ENCODE results near the gene KANSL1L.

KANSL1L gene

GRCh38 chr2:210027608-210028007, 143.6 kb downstream of the KANSL1L start:
- H3K36me3 Mint-ChIP-seq (ENCODE audit: low read depth): peaks cover 43% of the 10 kb centered on the region
- no peak overlapping the region for H3K4me3 Mint-ChIP-seq
- H3K27me3 Mint-ChIP-seq (ENCODE audit: low read depth, poor library complexity): no peaks in the 10 kb centered on the region
- no peaks in the 10 kb centered on the region for H3K4me1 Mint-ChIP-seq
- H3K9me3 Mint-ChIP-seq: no peaks in the 10 kb centered on the region
- no peak overlapping the region for H3K27ac Mint-ChIP-seq
- no peak for DNase-seq
- no peak for TF ChIP-seq CTCF (IDR thresholded peaks at IDR 0.05)

GRCh38 chr2:210022824-210023223, 148.4 kb downstream of the KANSL1L start:
- H3K4me1 Mint-ChIP-seq: no peaks in the 10 kb centered on the region
- no peaks in the 10 kb centered on the region for H3K9me3 Mint-ChIP-seq

GRCh38 chr2:210020138-210020537, 151.1 kb downstream of the KANSL1L start:
- Mint-ChIP-seq H3K27ac (no peak overlapping the region), H3K9me3 (no peaks in the 10 kb centered on the region), H3K4me3 (no peak overlapping the region), H3K36me3 (ENCODE audit: low read depth) (peaks cover 62% of the 10 kb centered on the region), H3K27me3 (ENCODE audit: low read depth, poor library complexity) (no peaks in the 10 kb centered on the region), H3K4me1 (no peaks in the 10 kb centered on the region)
- no peak for TF ChIP-seq CTCF (IDR thresholded peaks at IDR 0.05)
- DNase-seq: no peak

More at GRCh38 chr2:210022824-210023223, 148.4 kb downstream of the KANSL1L start:
- DNase-seq: no peak
- no peak overlapping the region for H3K4me3 Mint-ChIP-seq
- no peaks in the 10 kb centered on the region for H3K27me3 Mint-ChIP-seq (ENCODE audit: low read depth, poor library complexity)
- peaks cover 60% of the 10 kb centered on the region for H3K36me3 Mint-ChIP-seq (ENCODE audit: low read depth)
- no peak for TF ChIP-seq CTCF (IDR thresholded peaks at IDR 0.05)
- no peak overlapping the region for H3K27ac Mint-ChIP-seq

DNA sequence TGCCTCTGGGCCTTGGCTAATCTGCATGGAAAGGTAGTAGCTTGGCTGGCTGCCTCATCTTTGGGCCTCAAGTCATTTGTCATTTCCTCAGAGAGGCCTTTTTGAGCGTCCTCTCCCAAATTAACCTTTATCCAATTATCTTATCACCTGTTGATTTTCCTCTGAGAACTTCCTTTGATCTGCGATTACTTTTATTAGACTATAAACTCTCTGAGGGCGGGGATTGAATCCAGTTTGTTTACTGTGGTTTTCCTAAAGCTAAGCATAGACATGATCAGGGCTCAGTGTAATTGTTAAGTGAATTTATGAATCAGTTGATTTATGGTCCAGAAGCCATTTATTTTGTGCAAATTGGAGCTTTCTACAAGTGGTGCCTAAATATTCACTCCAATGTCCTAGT, 161.3 kb downstream of the KANSL1L start:
- DNase-seq: no peak
- no peak for TF ChIP-seq CTCF (IDR thresholded peaks at IDR 0.05)
- Mint-ChIP-seq H3K27me3 (ENCODE audit: low read depth, poor library complexity) (no peaks in the 10 kb centered on the region), H3K4me1 (peaks cover 10% of the 10 kb centered on the region), H3K36me3 (ENCODE audit: low read depth) (peaks cover 58% of the 10 kb centered on the region), H3K27ac (peak overlapping the region; percentile 3), H3K9me3 (no peaks in the 10 kb centered on the region), H3K4me3 (no peak overlapping the region)

- no peak for TF ChIP-seq CTCF (IDR thresholded peaks at IDR 0.05)
- DNase-seq: no peak
- Mint-ChIP-seq H3K4me1 (peaks cover 17% of the 10 kb centered on the region), H3K4me3 (no peak overlapping the region), H3K36me3 (ENCODE audit: low read depth) (peaks cover 55% of the 10 kb centered on the region), H3K27ac (no peak overlapping the region), H3K9me3 (no peaks in the 10 kb centered on the region), H3K27me3 (ENCODE audit: low read depth, poor library complexity) (no peaks in the 10 kb centered on the region)
These were observed 162.1 kb downstream of the KANSL1L start for GRCh38 chr2:210009126-210009525.

DNA sequence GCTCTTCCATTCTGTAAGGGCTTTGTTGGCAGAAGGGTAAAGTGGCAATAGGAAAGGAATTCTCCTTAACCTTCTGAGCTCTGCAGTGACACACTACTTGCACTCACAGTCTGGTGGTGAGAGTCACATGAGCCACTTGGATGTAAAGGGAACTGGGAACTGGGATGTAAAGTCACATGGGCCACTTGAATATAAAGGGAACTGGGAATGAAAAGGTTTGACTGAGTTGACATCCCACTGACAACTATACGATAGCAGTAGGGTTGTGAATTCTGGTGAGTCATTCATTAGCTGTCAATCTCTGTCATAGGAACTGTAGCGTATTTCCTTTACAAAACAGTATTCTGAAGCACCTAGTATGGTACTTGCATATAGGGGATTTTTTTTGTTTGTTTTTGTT, 163.3 kb downstream of the KANSL1L start:
- no peak for TF ChIP-seq CTCF (IDR thresholded peaks at IDR 0.05)
- no peaks in the 10 kb centered on the region for H3K27me3 Mint-ChIP-seq (ENCODE audit: low read depth, poor library complexity)
- H3K9me3 Mint-ChIP-seq: no peaks in the 10 kb centered on the region
- H3K4me1 Mint-ChIP-seq: peaks cover 30% of the 10 kb centered on the region
- peaks cover 44% of the 10 kb centered on the region for H3K36me3 Mint-ChIP-seq (ENCODE audit: low read depth)
- no peak overlapping the region for H3K4me3 Mint-ChIP-seq
- no peak for DNase-seq
- H3K27ac Mint-ChIP-seq: no peak overlapping the region

All from nephron progenitor cell (in vitro differentiated cells).